ENCODE measurements around the gene PINK1. TPM values are rescaled to one million over a fixed set of nuclear protein-coding genes. Genes with fewer than 3 reads are reported as not detected.
A peak's percentile ranks its signal among the peaks of the same experiment; 100 is the strongest.

PINK1 gene
- polyA plus RNA-seq, 1 of the 3 experiments (the other 2 are of a cell fraction): 24.4 TPM

DNA sequence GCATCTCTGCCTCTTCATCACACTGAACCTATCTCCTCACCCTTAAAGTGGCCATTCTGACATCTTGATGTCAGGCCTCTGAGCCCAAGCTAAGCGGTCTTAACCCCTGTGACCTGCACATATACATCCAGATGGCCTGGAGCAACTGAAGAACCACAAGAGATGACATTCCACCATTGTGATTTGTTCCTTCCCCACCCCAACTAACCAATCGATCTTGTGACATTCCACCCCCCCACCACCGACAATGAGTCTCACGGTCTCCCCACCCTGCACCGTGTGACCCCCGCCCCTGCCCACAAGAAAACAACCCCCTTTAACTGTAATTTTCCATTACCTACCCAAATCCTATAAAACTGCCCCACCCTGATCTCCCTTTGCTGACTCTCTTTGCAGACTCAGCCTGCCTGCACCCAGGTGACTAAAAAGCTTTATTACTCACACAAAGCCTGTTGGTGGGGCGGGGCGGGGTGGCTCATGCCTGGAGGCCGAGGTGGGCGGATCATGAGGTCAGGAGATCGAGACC lies 21.0 kb upstream of the PINK1 start:
- Histone ChIP-seq H3K27ac (ENCODE audit: low read depth in 2 of 2, low read length in 1 of 2) (no peak overlapping the region), H3K4me2 (no peak overlapping the region), H2AFZ (ENCODE audit: low read depth) (no peak overlapping the region), H3K9me3 (no peaks in the 10 kb centered on the region), H3F3A (replicated peaks; ENCODE audit: insufficient read depth) (peaks cover 19% of the 10 kb centered on the region), H3K36me3 (replicated peaks in 1 of 2; ENCODE audit: control insufficient read depth in 1 of 2, insufficient read depth in 2 of 2, low read length in 1 of 2) (no peaks in the 10 kb centered on the region), H4K20me1 (ENCODE audit: insufficient read depth) (no peaks in the 10 kb centered on the region), H3K4me1 (ENCODE audit: control insufficient read depth in 1 of 2, insufficient read depth in 2 of 2, low read depth in 1 of 2, low read length in 1 of 2) (peaks cover 6 to 10% of the 10 kb centered on the region in 2 experiments; a peak in 1 of 4 replicates), H3K79me2 (ENCODE audit: insufficient read depth) (no peaks in the 10 kb centered on the region), H3K9me2 (no peaks in the 10 kb centered on the region), H3K9ac (no peak overlapping the region), H3K27me3 (ENCODE audit: insufficient read depth) (no peaks in the 10 kb centered on the region), H3K4me3 (ENCODE audit: low read depth in 2 of 2, low read length in 1 of 2) (no peak overlapping the region)
- ChIA-PET POLR2A (no interaction called here), CTCF (interaction anchor here (2.7 kb wide), 1 partner anchor 21 kb away, joined by 10 read pairs; the partner anchor contains the start of gene PINK1)
- WGBS (ENCODE audit: low lambda C conversion rate): 80% methylated on average over 11 of the region's 11 CpGs
- DNase-seq: no peak
- TF ChIP-seq RAD21 (IDR thresholded peaks at IDR 0.05; ENCODE audit: low read length) (no peak), EZH2phosphoT487 (IDR thresholded peaks at IDR 0.05; ENCODE audit: borderline replicate concordance, low read depth) (no peak), MAX (IDR thresholded peaks at IDR 0.05; ENCODE audit: low read depth) (no peak), ELF1 (IDR thresholded peaks at IDR 0.05) (no peak), MXI1 (IDR thresholded peaks at IDR 0.05; ENCODE audit: low read depth, low read length) (no peak), POLR2AphosphoS5 (IDR thresholded peaks at IDR 0.05; ENCODE audit: low read depth, low read length) (no peak), EP300 (IDR thresholded peaks at IDR 0.05; ENCODE audit: borderline replicate concordance in 1 of 2, low read depth in 1 of 2, low read length in 1 of 2) (no peak), PBX3 (IDR thresholded peaks at IDR 0.05) (no peak), YY1 (IDR thresholded peaks at IDR 0.05; ENCODE audit: low read depth) (no peak), GABPA (IDR thresholded peaks at IDR 0.05; ENCODE audit: low read depth) (no peak)
- TF ChIP-seq, protein P1, sequence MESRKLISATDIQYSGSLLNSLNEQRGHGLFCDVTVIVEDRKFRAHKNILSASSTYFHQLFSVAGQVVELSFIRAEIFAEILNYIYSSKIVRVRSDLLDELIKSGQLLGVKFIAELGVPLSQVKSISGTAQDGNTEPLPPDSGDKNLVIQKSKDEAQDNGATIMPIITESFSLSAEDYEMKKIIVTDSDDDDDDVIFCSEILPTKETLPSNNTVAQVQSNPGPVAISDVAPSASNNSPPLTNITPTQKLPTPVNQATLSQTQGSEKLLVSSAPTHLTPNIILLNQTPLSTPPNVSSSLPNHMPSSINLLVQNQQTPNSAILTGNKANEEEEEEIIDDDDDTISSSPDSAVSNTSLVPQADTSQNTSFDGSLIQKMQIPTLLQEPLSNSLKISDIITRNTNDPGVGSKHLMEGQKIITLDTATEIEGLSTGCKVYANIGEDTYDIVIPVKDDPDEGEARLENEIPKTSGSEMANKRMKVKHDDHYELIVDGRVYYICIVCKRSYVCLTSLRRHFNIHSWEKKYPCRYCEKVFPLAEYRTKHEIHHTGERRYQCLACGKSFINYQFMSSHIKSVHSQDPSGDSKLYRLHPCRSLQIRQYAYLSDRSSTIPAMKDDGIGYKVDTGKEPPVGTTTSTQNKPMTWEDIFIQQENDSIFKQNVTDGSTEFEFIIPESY (IDR thresholded peaks at IDR 0.05; ENCODE audit: borderline replicate concordance, low read depth): no peak

- Histone ChIP-seq H3F3A (replicated peaks; ENCODE audit: insufficient read depth) (peaks cover 19% of the 10 kb centered on the region), H3K9me3 (no peaks in the 10 kb centered on the region), H3K4me2 (no peak overlapping the region), H3K79me2 (ENCODE audit: insufficient read depth) (no peaks in the 10 kb centered on the region), H3K9ac (no peak overlapping the region), H3K4me1 (ENCODE audit: control insufficient read depth in 1 of 2, insufficient read depth in 2 of 2, low read depth in 1 of 2, low read length in 1 of 2) (peaks cover 6 to 10% of the 10 kb centered on the region in 2 experiments; a peak in 1 of 4 replicates), H3K27ac (ENCODE audit: low read depth in 2 of 2, low read length in 1 of 2) (peak overlapping the region; percentile 76 to 80), H2AFZ (ENCODE audit: low read depth) (0 out of 2 replicates have a peak overlapping the region, but pooled peaks have one; percentile 71), H3K4me3 (ENCODE audit: low read depth in 2 of 2, low read length in 1 of 2) (no peak overlapping the region), H3K9me2 (no peaks in the 10 kb centered on the region), H4K20me1 (ENCODE audit: insufficient read depth) (no peaks in the 10 kb centered on the region), H3K36me3 (replicated peaks in 1 of 2; ENCODE audit: control insufficient read depth in 1 of 2, insufficient read depth in 2 of 2, low read length in 1 of 2) (no peaks in the 10 kb centered on the region), H3K27me3 (ENCODE audit: insufficient read depth) (no peaks in the 10 kb centered on the region)
- POLR2A ChIA-PET: no interaction called here
- DNase-seq: no peak
- CTCF ChIA-PET: interaction anchor here (1.3 to 2.2 kb wide), 3 partner anchors 16 to 92 kb away, joined by 3 to 12 read pairs (median 5); partner anchors contain the start of gene PINK1
- 71% methylated on average over 3 of the region's 3 CpGs for WGBS (ENCODE audit: low lambda C conversion rate)
- TF ChIP-seq FOSL2 (IDR thresholded peaks at IDR 0.05; ENCODE audit: borderline replicate concordance, low read depth) (no peak), FOXM1 (IDR thresholded peaks at IDR 0.05; ENCODE audit: low read depth) (no peak), PBX3 (IDR thresholded peaks at IDR 0.05) (no peak), NFIC (IDR thresholded peaks at IDR 0.05; ENCODE audit: borderline replicate concordance) (no peak), MEF2A (IDR thresholded peaks at IDR 0.05; ENCODE audit: borderline replicate concordance, low read depth) (no peak), SIN3A (IDR thresholded peaks at IDR 0.05; ENCODE audit: borderline replicate concordance, low read depth, low read length) (no peak), TCF12 (IDR thresholded peaks at IDR 0.05) (no peak), RAD21 (IDR thresholded peaks at IDR 0.05; ENCODE audit: low read length) (no peak), GATA2 (CRISPR knock-in tag; IDR thresholded peaks at IDR 0.05) (no peak), USF2 (IDR thresholded peaks at IDR 0.05; ENCODE audit: borderline replicate concordance, low read depth, low read length) (no peak)
- TF ChIP-seq, protein P1 (IDR thresholded peaks at IDR 0.05; ENCODE audit: borderline replicate concordance, low read depth): no peak
These were observed 19.1 kb upstream of the PINK1 start for GRCh38 chr1:20614131-20614579.
